HG03521 (cell line): Measurements from ENCODE around the gene PAK6.
A peak's percentile ranks its signal among the peaks of the same experiment; 100 is the strongest.

Source experiments
- ATAC-seq: cut with Tn5 transposase; IDR thresholded peaks from one replicate; pipeline ENCODE4 v1.9.1; 2021; ENCODE audit warnings: mild to moderate bottlenecking, moderate library complexity; ENCODE audit not compliant: unreplicated experiment

Gene PAK6

DNA sequence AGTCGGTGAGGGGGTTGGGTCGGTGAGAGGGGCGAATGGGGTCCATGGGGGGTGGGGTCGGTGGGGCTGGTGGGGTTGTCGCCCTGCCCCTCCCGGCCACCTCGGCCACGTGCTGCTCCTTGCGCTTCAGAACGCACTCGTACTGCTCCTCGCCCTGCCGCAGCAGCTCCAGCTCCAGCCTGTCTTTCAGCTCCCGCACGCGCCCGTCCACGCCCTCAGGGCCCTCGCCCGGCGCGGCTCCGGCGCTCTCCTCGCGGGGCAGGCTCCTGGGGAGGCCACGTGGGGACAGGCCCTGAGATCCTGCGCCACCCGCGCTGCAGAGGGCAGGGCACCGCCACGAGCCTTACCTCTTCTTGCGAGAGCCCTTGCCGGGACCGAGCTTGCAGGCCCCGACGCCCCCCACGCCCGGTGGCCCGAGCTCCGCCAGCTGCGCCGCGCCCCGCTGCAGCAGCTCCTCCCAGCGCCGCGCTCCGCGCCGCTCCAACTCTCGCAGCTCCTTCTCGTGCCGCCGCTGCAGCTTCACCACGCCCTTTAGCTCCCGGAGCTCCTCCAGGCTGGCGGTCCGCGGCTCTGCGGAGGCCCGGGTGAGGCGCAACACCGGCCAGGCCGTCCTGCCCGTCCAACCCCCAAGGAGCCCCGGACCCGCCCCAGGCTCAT lies 52.2 kb downstream of the PAK6 start:
- no peak for ATAC-seq

GRCh38 chr15:40292246-40292645 lies 53.4 kb downstream of the PAK6 start:
- ATAC-seq = no peak

DNA sequence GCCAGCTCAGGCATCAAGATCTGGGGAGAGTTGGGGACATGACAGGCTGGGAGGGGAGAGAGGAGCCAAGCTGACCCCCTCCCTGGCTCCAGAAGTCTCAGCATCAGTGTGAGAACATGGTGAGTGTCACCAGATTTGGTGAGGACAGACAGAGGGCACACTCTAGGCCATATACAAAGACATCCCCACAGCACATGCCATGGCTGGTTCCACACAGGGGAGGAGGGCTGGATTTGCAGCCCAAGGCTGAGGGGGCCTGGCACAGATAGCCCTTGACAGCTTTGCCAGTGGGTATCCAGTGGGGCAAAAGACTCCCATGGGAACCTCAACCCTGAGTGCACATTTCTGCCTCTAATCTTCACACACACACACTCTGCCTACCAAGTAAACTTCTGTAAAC lies 54.1 kb downstream of the PAK6 start:
- ATAC-seq = no peak

GRCh38 chr15:40293905-40294895 lies 55.3 kb downstream of the PAK6 start:
- no peak for ATAC-seq

DNA sequence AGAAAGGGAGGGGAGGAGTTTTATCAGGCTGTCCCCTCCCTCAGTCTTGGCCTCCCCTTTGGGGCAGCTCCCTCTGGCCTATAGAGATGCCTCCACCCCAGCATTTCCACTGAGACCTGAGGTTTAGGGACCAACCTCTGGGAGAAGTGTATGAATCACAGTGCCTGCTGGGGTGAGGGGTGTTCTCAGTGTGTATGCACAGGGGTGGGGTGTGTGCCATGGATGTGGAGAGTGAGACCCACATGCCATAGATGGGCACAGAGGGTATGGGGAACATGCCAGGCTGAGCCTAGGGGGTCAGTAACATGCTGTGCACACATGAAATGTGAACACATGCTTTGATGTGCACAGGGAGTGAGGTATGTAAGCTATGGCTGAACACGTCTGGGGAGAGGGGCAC lies 56.4 kb downstream of the PAK6 start:
- ATAC-seq = no peak

GRCh38 chr15:40295877-40296560 lies 57.2 kb downstream of the PAK6 start:
- no peak for ATAC-seq

DNA sequence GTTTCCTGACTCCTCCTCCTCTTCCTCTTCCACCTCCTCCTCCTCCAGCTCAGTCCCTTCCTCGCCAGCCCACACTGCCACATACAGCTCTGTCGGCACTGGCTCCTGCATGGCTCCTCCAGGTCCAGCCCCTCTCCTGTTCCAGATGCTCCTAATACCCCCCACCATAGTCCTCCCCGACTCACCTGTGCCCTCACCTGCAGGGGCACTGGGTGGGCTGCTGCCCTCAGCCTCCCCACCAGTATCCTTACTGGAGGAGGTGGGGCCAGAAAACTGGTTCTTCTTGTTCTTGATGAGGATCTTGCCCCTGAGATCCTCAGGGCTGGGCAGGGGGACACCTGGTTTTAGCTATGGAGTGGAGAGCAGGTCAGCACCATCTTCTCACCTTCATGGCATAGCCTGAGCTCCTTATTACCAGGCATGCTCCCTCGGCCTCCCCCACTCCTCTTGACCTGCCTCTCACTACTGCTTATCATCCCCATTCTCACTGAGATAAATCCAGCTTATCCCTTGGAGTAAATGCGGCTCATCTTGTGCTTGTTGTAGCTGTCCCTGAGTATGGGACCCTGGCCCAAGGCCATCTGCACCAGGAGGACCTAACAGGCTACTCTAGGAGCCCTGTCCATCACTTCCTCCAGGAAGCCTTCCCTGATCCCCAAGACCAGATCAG lies 57.8 kb downstream of the PAK6 start:
- no peak for ATAC-seq

DNA sequence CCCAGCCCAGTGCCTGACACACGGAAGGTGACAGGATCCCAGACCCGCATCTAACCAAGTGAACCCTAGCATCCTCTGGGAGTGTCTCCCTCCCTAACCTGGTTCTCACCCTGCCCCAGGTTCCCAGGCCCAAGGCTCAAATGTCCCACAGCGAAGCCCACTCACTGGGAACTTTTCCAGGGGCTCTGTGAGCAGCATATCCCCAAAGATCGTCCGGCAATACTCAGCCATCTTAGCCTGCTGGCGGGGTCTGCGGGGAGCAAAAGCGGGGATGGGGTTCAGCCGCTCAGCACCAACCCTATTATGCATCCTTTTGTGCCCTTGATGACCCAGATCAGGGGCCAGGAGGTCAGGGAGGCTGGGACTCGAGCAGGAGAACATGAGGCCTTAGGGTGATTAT lies 58.5 kb downstream of the PAK6 start:
- no peak for ATAC-seq

DNA sequence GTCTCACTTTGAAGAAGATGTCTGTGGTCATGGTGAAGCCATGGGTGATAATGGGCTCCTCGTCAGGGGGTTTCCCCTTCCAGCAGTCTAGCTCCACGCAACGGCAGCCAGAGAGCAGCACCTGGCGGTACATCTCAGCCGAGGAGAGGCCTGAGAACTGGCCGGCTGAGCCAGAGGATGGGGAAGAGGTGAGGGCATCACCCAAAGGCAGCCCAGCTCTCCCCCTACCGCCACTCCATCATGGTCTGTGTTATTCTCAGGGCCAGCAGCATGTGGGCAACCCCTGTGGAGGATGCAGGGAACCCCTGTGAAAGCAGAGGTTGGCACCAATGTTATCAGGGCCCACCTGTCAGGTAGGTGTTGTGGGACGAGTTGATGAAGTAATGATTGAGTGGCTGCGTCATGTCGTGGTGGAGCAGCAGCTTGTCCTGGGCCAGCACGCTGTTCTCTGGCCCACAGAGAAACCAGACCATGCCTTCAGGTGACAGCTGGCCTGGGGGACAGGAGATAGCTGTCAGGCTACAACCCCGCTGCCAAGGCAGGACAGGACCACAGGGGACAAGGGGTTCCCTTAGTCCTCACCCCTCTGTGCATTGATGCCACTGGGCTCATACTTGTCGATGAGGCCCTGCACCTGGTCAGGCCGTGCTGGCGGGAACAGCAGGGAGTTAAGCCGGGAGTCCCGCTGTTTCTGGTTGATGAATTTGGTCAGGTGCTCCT lies 59.5 kb downstream of the PAK6 start:
- no peak for ATAC-seq

DNA sequence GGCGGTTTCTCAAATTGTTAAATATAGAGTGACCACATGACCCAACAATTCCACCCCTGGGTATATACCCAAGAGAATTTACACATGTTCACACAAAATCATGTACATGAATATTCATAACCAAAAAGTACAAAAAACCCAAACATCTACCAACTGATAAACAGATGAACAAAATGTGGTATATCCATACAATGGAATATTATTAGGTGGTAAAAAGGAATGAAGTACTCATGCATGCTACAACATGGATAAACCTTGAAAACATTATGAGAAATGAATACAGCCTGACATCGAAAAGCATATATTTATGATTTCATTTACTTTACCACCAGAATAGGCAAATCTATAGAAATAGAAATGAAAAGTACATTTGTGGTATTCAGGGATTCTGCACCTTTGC lies 61.5 kb downstream of the PAK6 start:
- no peak for ATAC-seq

DNA sequence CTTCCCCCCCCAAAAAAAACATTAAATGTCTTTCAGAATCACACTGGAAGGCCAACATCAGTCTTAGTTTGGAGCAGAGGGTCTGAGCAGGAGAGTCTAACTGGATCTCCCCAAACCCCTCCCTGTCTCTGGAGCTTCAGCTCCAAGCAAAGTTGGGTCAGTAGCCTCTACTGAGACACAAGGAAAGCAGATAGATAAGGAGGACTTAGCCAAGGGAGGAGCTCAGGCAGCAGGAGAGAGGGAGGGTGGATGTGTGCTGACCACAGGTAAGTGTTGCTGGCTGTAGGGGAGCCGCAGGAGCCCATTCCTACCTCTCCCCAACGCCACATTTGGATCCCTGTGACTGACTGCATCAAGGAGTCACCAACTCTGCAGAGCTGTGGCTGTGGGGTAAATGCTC lies 61.9 kb downstream of the PAK6 start:
- ATAC-seq = no peak

- no peak for ATAC-seq
Measured at GRCh38 chr15:40301467-40302179, 62.8 kb downstream of the PAK6 start.

GRCh38 chr15:40302288-40302886 lies 63.5 kb downstream of the PAK6 start:
- no peak for ATAC-seq

- no peak for ATAC-seq
Measured at GRCh38 chr15:40302981-40303380, 64.1 kb downstream of the PAK6 start.

DNA sequence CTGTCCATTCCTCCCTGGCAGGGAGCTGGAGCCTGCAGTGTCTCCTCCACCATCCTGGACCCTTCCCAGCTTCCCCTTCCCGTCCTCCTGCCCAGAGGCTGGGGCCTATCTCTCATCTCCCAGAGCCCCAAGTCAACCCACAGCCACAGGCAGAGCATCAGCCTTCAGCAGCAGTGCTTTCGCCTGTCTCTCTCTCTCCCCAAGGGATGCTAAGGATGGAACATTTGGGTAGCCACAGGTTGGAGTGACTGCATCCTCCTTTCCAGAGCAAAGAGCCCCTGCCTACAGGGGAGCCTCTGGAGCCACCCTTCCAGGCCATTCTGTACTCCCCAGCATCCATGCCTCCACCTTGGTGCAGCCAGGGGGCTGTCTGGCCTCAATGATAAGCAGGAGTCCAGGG lies 64.7 kb downstream of the PAK6 start:
- no peak for ATAC-seq

DNA sequence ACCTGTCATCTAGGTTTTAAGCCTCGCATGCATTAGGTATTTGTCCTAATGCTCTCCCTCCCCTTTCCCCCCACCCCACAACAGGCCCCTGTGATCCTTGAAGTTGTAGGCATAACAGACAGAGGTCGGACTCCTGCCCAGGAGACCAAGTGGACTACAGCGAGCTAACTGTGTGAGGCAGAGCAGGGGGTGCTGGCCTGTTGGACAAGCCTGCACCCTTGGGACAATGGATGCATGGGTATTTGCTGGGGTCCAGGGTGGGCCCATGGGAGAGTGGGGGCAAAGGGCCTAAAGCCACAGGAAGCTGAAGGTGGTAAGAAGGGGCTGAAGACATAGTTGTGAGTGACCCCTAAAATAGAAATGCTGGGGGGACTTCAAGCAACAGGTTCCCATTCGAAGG lies 66.4 kb downstream of the PAK6 start:
- ATAC-seq = no peak

- ATAC-seq = no peak
Measured at GRCh38 chr15:40306371-40306770, 67.5 kb downstream of the PAK6 start.

- no peak for ATAC-seq
Measured at GRCh38 chr15:40306908-40307307, 68.0 kb downstream of the PAK6 start.

GRCh38 chr15:40307421-40308211 lies 68.8 kb downstream of the PAK6 start, which contains the start of gene PLCB2:
Gene PLCB2, minus strand, starts transcription at chr15:40307935. Its CDS starts 263 bp downstream, at chr15:40307672.
- peak; percentile 51 for ATAC-seq
